Epidermal melanocyte (primary cell): ENCODE data around the gene MRRF.

Experiments used
- DNase-seq: peaks from one replicate; pipeline ENCODE4 v3.0.0; 2011; ENCODE audit warnings: low spot score; ENCODE audit not compliant: insufficient read length

The MRRF gene

GRCh38 chr9:122332083-122332482 is 67.4 kb downstream of the MRRF start:
- DNase-seq = no peak

GRCh38 chr9:122332644-122333043 is 68.0 kb downstream of the MRRF start:
- no peak for DNase-seq

GRCh38 chr9:122333169-122333808 is 68.6 kb downstream of the MRRF start:
- no peak for DNase-seq

- no peak for DNase-seq
Observed at GRCh38 chr9:122334916-122335315, 70.2 kb downstream of the MRRF start.

- no peak for DNase-seq
Observed at GRCh38 chr9:122336189-122336588, 71.5 kb downstream of the MRRF start.

GRCh38 chr9:122336866-122337555 is 72.3 kb downstream of the MRRF start:
- DNase-seq = no peak

- DNase-seq = no peak
Observed at GRCh38 chr9:122337556-122337929, 72.9 kb downstream of the MRRF start.

- no peak for DNase-seq
Observed at GRCh38 chr9:122338536-122338935, 73.9 kb downstream of the MRRF start.

- no peak for DNase-seq
Observed at GRCh38 chr9:122338994-122339393, 74.3 kb downstream of the MRRF start.

- no peak for DNase-seq
Observed at GRCh38 chr9:122339579-122339978, 74.9 kb downstream of the MRRF start.

- DNase-seq = no peak
Observed at GRCh38 chr9:122340161-122340560, 75.5 kb downstream of the MRRF start.

- DNase-seq = no peak
Observed at GRCh38 chr9:122342323-122343050, 77.8 kb downstream of the MRRF start.

GRCh38 chr9:122346478-122347347 is 82.0 kb downstream of the MRRF start:
- DNase-seq = no peak

GRCh38 chr9:122347348-122348287 is 82.9 kb downstream of the MRRF start:
- DNase-seq = peak; percentile 48

GRCh38 chr9:122348288-122348777 is 83.7 kb downstream of the MRRF start:
- no peak for DNase-seq

- DNase-seq = no peak
Observed at GRCh38 chr9:122348791-122349190, 84.1 kb downstream of the MRRF start.

GRCh38 chr9:122349201-122349600 is 84.5 kb downstream of the MRRF start:
- DNase-seq = no peak

- DNase-seq = peak; percentile 87
Observed at GRCh38 chr9:122350577-122351355, 86.1 kb downstream of the MRRF start.

GRCh38 chr9:122354536-122355199 is 90.0 kb downstream of the MRRF start:
- no peak for DNase-seq
